Neural progenitor cell (in vitro differentiated cells): ENCODE data around the gene PPM1H.

ENCODE experiments used
- EZH2 ChIP-seq: fragments of 200-600 bp; sonication (generic); IDR thresholded peaks from 2 replicates; pipeline ENCODE4 v1.6.1; 2017; ENCODE audit warnings: antibody characterized with exemption, mild to moderate bottlenecking, moderate library complexity
- TF ChIP-seq, protein P1 (sequence below): fragments of 200-600 bp; sonication (generic); IDR thresholded peaks from 2 replicates; pipeline ENCODE4 v1.5.1; 2017; ENCODE audit warnings: antibody characterized with exemption, mild to moderate bottlenecking

DNA sequence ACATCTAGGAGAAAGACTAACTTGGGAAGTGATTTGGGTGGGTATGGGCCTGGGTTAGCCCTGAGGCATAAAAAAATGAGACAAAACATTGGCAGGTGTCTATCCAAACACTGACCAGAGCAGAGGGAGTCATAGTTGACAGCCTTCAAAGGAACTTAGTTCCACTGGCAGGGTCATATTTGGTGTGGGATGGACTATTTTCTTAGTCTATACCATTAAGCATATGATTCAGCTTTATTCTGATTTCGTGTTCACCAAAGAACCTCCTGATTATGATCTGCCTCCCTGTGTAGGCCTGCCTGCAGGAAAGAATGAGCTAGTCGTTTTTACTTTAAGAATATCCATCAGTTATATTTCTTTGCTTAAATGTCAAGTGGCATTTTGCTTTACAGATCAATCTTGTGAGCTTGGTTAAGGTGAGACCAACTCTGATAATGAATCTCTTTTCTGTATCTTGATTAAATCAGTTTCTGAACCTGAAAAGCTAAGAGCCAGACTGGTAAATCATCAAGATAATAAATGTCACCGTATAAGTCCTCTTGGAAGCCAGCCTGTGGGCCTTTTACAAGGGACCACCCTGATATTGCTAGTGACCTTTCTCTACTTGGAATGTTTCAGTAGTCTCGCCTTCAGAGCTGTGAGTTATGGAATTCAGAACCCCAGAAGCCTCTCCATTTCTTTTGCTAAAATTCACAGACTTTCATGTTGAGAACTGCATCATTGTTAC is 285.4 kb downstream of the PPM1H start:
- TF ChIP-seq, protein P1, sequence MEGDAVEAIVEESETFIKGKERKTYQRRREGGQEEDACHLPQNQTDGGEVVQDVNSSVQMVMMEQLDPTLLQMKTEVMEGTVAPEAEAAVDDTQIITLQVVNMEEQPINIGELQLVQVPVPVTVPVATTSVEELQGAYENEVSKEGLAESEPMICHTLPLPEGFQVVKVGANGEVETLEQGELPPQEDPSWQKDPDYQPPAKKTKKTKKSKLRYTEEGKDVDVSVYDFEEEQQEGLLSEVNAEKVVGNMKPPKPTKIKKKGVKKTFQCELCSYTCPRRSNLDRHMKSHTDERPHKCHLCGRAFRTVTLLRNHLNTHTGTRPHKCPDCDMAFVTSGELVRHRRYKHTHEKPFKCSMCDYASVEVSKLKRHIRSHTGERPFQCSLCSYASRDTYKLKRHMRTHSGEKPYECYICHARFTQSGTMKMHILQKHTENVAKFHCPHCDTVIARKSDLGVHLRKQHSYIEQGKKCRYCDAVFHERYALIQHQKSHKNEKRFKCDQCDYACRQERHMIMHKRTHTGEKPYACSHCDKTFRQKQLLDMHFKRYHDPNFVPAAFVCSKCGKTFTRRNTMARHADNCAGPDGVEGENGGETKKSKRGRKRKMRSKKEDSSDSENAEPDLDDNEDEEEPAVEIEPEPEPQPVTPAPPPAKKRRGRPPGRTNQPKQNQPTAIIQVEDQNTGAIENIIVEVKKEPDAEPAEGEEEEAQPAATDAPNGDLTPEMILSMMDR, result no peak
- no peak for TF ChIP-seq EZH2
